ENCODE data around the gene DUS4L.

- TF ChIP-seq CTCF (IDR thresholded peaks at IDR 0.05; ENCODE audit: low read length): no peak
- TF ChIP-seq EZH2 (optimal IDR thresholded peaks at IDR 0.05; ENCODE audit: low read depth, low read length): no peak
Measured at GRCh38 chr7:107613439-107613838, 49.7 kb downstream of the DUS4L start.

Measured in MM.1S (cell line).